GM10266 (cell line): ENCODE measurements around the gene HYDIN.

Source experiments
- DNase-seq: peaks from one replicate; pipeline ENCODE4 v3.0.0; 2012; ENCODE audit errors: extremely low spot score
- CTCF ChIP-seq: IDR thresholded peaks from 2 replicates; pipeline ENCODE4 v1.5.1; 2012; ENCODE audit warnings: mild to moderate bottlenecking, low read depth; ENCODE audit not compliant: control insufficient read depth, insufficient read depth; ENCODE audit errors: missing control alignments

HYDIN gene

GRCh38 chr16:70789595-70790447 lies 440.7 kb downstream of the HYDIN start:
- DNase-seq: no peak
- no peak for TF ChIP-seq CTCF

- no peak for DNase-seq
- TF ChIP-seq CTCF: no peak
Measured at GRCh38 chr16:70788668-70789594, 441.6 kb downstream of the HYDIN start.

- no peak for DNase-seq
- TF ChIP-seq CTCF: no peak
Measured at GRCh38 chr16:70786020-70786755, 444.3 kb downstream of the HYDIN start.

- no peak for TF ChIP-seq CTCF
Measured at GRCh38 chr16:70784692-70785555, 445.6 kb downstream of the HYDIN start.

GRCh38 chr16:70782237-70782636 lies 448.3 kb downstream of the HYDIN start:
- no peak for TF ChIP-seq CTCF
- DNase-seq: no peak

More at GRCh38 chr16:70784692-70785555, 445.6 kb downstream of the HYDIN start:
- DNase-seq: no peak

GRCh38 chr16:70781800-70782199 lies 448.7 kb downstream of the HYDIN start:
- no peak for DNase-seq
- no peak for TF ChIP-seq CTCF
